Measurements from ENCODE around the gene GAB4. TPM values are rescaled to one million over a fixed set of nuclear protein-coding genes. Genes with fewer than 3 reads are reported as not detected.
"Not testable (repeated sequence)": the region's sequence is repeated elsewhere in the genome, so short reads cannot be mapped to it uniquely, and the experiment has no call there.

Gene GAB4
- total RNA-seq, 2 donors from 2014 or later = not detected

GRCh38 chr22:16963189-16963945 is 44.7 kb downstream of the GAB4 start:
- no peak for DNase-seq
- intact Hi-C loops (cut with DNase I, micrococcal nuclease) = no loop called here
- ATAC-seq = no peak

DNA sequence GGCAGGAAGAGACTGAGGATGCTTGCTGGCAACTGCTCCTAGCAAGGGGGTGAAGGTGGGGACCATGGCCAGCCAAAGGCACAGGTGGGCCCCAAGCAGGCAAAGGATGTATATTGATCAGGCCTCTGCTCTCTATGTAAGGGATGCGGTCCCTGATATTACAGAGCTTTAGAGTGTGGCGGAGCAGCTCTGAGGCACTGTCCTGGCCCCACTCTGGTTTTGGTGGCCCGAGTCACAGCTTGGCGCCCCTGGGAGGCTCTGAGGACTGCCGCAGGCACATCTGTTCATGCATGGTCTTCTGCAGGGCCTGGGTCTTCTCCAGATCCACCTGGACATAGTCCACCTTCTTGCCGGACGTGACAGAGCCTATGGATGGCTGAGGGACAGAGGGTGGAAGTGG is 45.5 kb downstream of the GAB4 start:
- intact Hi-C loops (cut with DNase I, micrococcal nuclease) = no loop called here
- ATAC-seq (no peak), DNase-seq (no peak)

GRCh38 chr22:16961477-16962186 is 46.4 kb downstream of the GAB4 start:
- ATAC-seq (no peak), DNase-seq (no peak)
- intact Hi-C loops (cut with DNase I, micrococcal nuclease) = no loop called here

DNA sequence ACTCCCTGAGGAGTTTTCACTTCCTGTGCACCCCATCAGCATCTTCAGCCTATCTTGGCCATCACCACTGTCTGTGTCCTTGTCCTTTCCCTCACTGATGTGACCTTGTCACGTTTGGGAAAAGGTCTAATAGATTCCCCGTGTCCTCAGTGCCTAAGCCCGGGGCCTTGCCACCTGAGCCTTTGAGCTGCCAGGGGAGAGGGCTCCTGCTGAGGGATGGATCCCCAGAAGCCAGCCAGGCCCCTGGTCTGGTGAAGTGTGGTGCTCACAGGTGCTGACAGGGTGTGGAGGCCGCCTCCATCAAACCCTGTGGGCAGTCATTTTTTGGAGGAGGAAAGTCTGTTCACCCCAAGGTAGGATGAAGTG is 47.2 kb downstream of the GAB4 start:
- ATAC-seq = no peak
- intact Hi-C loops (cut with DNase I, micrococcal nuclease) = no loop called here
- DNase-seq = no peak

DNA sequence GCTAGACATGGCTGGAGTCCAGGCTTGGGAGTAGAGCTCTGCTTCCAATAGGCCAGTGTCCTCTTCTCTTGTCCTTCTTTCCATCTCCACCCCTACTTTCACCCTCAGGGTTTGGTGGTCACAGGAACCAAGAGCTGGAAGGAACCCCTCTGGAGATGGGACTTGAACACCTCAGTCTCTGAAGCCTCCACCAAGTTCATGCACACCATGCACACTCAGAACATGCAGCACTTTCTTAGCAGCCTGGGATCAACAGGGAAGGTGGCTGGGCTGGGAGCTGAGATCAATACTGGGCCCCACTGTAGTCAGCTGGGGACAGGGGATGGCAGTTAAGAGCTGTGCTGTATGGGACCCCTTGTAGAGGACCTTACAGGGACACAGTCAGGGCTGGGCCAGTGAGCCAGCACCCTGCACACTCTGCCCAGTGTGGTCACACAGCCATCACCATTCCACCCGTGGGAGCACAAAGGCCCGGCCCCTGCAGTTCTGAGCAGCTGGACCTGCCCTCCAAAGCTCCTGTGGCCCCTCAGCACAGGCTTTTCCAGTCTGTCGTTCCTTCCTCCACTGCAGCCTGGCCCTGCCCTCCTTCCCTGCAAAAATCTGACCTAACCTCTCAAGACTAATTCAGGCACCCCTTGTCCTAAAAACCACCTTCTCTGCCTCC is 47.7 kb downstream of the GAB4 start:
- no peak for DNase-seq
- no peak for ATAC-seq
- intact Hi-C loops (cut with DNase I, micrococcal nuclease) = no loop called here

GRCh38 chr22:16959345-16959930 is 48.6 kb downstream of the GAB4 start:
- intact Hi-C loops (cut with DNase I, micrococcal nuclease) = no loop called here
- no peak for ATAC-seq

GRCh38 chr22:16958475-16958874 is 49.5 kb downstream of the GAB4 start:
- ATAC-seq = no peak
- no peak for DNase-seq
- intact Hi-C loops (cut with DNase I, micrococcal nuclease) = no loop called here

More at GRCh38 chr22:16959345-16959930, 48.6 kb downstream of the GAB4 start:
- DNase-seq = no peak

- ATAC-seq = no peak
- no peak for DNase-seq
- intact Hi-C loops (cut with DNase I, micrococcal nuclease) = no loop called here
These were observed 50.2 kb downstream of the GAB4 start for GRCh38 chr22:16957781-16958180.

DNA sequence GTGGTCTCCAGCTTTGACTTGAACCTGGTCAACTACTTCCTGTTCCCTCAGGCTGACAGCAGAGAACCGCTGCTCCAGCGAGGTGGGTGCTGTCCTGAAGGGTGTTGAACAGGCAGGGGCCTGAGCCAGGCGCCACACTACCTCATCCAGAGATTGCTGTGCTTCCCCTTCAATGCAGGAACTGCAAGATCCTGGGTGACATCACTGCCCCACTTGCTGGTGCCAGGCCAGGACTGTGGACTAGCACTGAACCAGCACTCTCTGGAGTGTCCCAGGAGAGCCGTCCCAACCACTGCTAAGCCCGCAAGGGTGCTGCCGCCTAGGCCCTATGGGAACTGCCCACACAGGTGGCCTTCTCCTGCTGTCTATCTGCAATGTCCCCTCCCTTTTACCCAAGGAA is 51.7 kb downstream of the GAB4 start:
- intact Hi-C loops (cut with DNase I, micrococcal nuclease) = no loop called here
- DNase-seq (no peak), ATAC-seq (no peak)

DNA sequence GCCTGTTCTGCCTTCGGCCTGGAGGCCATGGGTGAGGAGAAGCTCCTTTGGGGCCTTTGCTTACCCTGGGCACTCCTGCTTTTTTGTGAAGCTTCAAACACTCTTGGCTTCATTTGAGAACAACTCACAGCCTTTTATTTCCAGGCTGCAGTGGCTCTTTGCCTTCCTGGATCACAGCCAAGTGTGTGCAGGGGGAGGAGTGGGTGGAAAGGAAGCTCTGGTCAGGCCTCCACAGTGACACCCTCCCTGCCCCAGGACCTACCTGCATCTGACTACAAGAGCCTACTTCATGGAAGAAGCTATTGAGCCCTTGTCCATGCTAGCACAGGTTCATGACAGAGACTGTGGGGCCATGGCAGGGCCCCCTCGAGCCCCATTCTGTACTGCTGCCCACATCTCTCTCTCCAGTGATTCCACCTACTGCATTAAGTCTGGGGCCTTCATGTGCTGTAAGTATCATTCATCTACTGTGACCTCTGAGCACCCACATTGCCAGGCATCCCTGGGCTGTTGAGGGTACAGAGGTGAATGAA is 52.3 kb downstream of the GAB4 start:
- intact Hi-C loops (cut with DNase I, micrococcal nuclease) = no loop called here
- DNase-seq (no peak), ATAC-seq (no peak)

DNA sequence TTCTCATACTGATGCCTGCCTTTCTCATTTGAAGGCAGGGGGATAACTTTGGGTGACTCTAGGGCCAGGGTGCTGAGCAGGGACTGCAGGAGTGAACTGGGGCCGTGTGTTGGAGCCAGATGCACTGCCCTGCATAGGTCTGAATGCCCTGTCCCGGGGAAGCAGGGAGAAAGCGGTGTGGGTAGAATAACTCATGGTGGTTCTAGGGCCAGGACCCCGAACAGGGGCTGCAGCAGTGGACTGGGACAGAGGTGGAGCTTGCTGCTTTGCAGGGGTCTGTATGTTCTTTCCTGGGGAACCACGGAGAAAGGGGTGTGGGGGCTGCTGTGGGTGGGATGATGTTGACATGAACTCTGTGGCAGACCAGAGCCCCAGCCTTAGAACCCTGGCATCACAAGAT is 52.9 kb downstream of the GAB4 start:
- DNase-seq = no peak
- ATAC-seq = no peak
- intact Hi-C loops (cut with DNase I, micrococcal nuclease) = no loop called here

- ATAC-seq (no peak), DNase-seq (no peak)
- intact Hi-C loops (cut with DNase I, micrococcal nuclease) = no loop called here
These were observed 54.0 kb downstream of the GAB4 start for GRCh38 chr22:16954060-16954403.

- ATAC-seq (no peak), DNase-seq (no peak)
- intact Hi-C loops (cut with DNase I, micrococcal nuclease) = no loop called here
These were observed 54.6 kb downstream of the GAB4 start for GRCh38 chr22:16953206-16954059.

DNA sequence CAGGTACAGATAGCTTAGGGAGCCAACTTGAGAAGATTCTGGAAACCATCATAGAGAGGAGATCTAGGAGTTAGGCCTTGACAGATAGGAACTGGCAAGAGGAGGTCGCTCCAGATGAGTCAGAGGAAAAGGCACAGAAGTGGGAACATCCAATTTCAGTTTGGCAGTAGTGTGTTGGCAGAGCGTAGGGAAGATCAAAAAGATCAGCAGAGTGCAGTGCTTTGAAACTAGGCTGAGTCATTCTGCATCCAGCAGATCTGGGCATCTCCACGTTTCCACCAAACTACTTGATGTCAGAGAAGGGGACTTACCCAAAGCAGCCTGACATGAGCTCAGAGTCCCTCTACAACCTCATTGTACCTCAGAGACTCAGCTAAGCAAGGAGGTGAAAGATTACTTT is 58.5 kb downstream of the GAB4 start:
- ATAC-seq (no peak), DNase-seq (no peak)
- intact Hi-C loops (cut with DNase I, micrococcal nuclease) = no loop called here

- intact Hi-C loops (cut with DNase I, micrococcal nuclease) = no loop called here
These were observed 70.2 kb downstream of the GAB4 start for GRCh38 chr22:16937811-16938210.

DNA sequence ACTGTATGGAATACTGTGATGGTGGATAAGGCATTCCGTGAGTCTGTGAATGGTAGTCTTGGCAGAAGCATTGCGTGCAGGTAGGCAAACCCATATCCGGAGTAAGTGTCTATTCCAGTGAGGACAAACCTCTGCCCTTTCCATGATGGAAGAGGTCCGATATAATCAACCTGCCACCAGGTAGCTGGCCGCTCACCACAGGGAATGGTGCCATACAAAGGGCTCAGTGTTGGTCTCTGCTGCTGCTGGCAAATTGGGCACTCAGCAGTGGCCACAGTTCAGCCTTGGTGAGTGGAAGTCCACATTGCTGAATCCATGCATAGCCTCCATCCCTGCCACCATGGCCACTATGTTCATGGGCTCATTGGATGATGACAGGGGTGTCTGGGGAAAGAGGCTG is 70.8 kb downstream of the GAB4 start:
- ATAC-seq; DNase-seq; intact Hi-C loops (cut with DNase I, micrococcal nuclease): not testable (repeated sequence)

More at GRCh38 chr22:16937811-16938210, 70.2 kb downstream of the GAB4 start:
- DNase-seq (no peak), ATAC-seq (no peak)

DNA sequence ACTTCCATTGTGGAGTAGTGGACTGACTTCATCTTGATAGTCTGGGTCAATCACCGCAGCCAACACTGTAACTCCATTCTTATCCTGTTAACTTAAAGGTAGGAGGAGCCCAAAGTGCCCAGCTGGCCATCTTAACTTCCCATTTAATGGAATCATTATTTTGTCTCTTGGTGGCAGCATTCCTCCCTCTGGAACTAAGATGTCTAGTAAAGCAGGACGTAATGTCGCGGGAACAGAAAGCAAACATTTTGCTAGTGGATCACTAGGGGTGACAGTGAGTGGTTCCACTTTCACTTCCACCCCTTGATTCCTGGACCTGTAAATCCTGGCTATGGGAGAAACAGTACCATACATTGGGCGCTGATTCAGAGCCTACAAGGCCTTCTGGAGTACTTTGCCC is 71.4 kb downstream of the GAB4 start:
- no peak for DNase-seq
- intact Hi-C loops (cut with DNase I, micrococcal nuclease) = no loop called here
- no peak for ATAC-seq

DNA sequence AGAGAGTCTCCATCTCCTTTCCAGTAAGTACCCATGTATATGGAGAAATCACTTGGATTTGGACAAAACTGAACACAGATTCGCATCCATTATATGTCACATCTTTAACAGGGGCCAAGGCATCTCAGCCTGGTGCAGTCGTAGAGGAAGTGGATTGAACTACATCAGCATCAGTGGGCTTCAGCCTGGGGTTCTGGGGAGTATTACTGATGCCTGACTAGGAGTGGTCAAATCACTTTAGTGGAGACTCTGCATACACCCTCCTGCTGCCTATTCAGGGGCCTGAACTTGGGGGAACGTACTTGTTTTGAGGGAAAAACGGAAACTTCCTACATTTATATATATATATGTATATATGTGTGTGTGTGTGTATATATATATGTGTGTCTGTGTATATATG is 72.8 kb downstream of the GAB4 start:
- intact Hi-C loops (cut with DNase I, micrococcal nuclease) = no loop called here
- no peak for ATAC-seq
- no peak for DNase-seq
